NCI-H82 treated with DMSO at 0.1 percent for 48 hours (cell line): ENCODE results near the gene C1orf174.
A peak's percentile ranks its signal among the peaks of the same experiment; 100 is the strongest.

Source experiments
- DNase-seq: peaks from one replicate; lab custom pipeline; 2025; ENCODE audit not compliant: unreplicated experiment; lab: John Stamatoyannopoulos, UW

C1orf174 gene

DNA sequence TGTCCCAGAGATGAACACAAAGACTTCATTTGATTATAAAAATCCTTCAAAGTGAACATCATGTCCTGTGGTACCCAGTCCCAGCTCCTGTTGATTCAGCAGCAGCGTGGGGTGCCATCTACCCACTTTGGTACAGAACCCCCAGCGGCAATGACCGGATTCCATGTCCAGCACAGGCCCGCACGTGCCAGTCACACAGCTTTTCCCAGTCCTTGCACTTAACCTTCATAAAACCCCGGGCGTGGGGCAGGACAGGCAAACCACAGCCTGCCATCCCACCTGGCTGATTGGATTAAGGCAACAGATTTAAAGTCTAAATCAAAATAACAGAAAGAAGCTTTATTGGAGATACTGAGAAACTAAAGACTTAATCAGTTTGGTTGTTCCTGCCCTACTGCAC, 58.6 kb downstream of the C1orf174 start:
- peak; percentile 58 for DNase-seq
